NT2/D1 (cell line): ENCODE data around the gene PERCC1.
"Not testable (repeated sequence)": the region's sequence is repeated elsewhere in the genome, so short reads cannot be mapped to it uniquely, and the experiment has no call there.

Experiments
- DNase-seq: peaks from one replicate; pipeline ENCODE4 v3.0.0-alpha.2; 2011; ENCODE audit warnings: low read depth, low spot score
- H3K27me3 ChIP-seq: 2 replicates; pipeline ENCODE4 v1.6.0; 2011; ENCODE audit warnings: mild to moderate bottlenecking; ENCODE audit not compliant: insufficient read length, insufficient read depth
- H3K36me3 ChIP-seq: 2 replicates; pipeline ENCODE4 v1.6.1; 2011; ENCODE audit warnings: mild to moderate bottlenecking, low read length, mixed read lengths; ENCODE audit not compliant: insufficient read depth, insufficient read length
- H3K4me1 ChIP-seq: 2 replicates; pipeline ENCODE4 v1.5.1; 2011; ENCODE audit not compliant: insufficient read depth, insufficient read length
- H3K4me3 ChIP-seq: 2 replicates; pipeline ENCODE4 v1.5.1; 2011; ENCODE audit warnings: low read depth; ENCODE audit not compliant: insufficient read length
- H3K9ac ChIP-seq: 2 replicates; pipeline ENCODE4 v1.6.0; 2011; ENCODE audit warnings: low read depth; ENCODE audit not compliant: insufficient read length
- H3K9me3 ChIP-seq: 2 replicates; pipeline ENCODE4 v1.5.1; 2011; ENCODE audit warnings: mild to moderate bottlenecking, low read length; ENCODE audit not compliant: insufficient read depth
- SUZ12 ChIP-seq: IDR thresholded peaks from 2 replicates; pipeline ENCODE4 v1.6.1; 2011; ENCODE audit not compliant: insufficient read length, insufficient read depth; ENCODE audit errors: extremely low read depth
- YY1 ChIP-seq: IDR thresholded peaks from 2 replicates; pipeline ENCODE4 v1.6.1; 2011; ENCODE audit not compliant: insufficient read length, insufficient read depth
- ZNF274 ChIP-seq: IDR thresholded peaks from 2 replicates; pipeline ENCODE4 v1.6.1; 2011; ENCODE audit warnings: mild to moderate bottlenecking, low read depth, low read length

Gene PERCC1

GRCh38 chr16:1474082-1474795 lies 43.4 kb downstream of the PERCC1 start:
- H3K36me3 ChIP-seq: peaks cover 4% of the 10 kb centered on the region
- H3K4me3 ChIP-seq: peak overlapping the region; percentile 87
- H3K27me3 ChIP-seq: peaks cover 2% of the 10 kb centered on the region
- no peak for DNase-seq
- H3K9me3 ChIP-seq: no peaks in the 10 kb centered on the region
- H3K4me1 ChIP-seq: peaks cover 6% of the 10 kb centered on the region
- H3K9ac ChIP-seq: peak overlapping the region; percentile 95
- TF ChIP-seq ZNF274 (no peak), SUZ12 (no peak), YY1 (no peak)

- Histone ChIP-seq H3K4me3 (peak within 1 kb of the TSS; percentile 87), H3K27me3 (peaks cover 2% of the 10 kb centered on the region), H3K36me3 (peaks cover 4% of the 10 kb centered on the region), H3K4me1 (peaks cover 6% of the 10 kb centered on the region), H3K9me3 (no peaks in the 10 kb centered on the region), H3K9ac (peak within 1 kb of the TSS; percentile 95)
- DNase-seq: peak; percentile 81
- TF ChIP-seq SUZ12 (no peak), YY1 (no peak), ZNF274 (no peak)
These were observed 44.1 kb downstream of the PERCC1 start, which contains the start of gene CLCN7 for GRCh38 chr16:1474796-1475551. CLCN7 (minus strand) TSS chr16:1475028; CDS start chr16:1474974, 54 bp downstream.

- H3K4me1 ChIP-seq: peaks cover 6% of the 10 kb centered on the region
- peak overlapping the region; percentile 95 for H3K9ac ChIP-seq
- peaks cover 2% of the 10 kb centered on the region for H3K27me3 ChIP-seq
- H3K36me3 ChIP-seq: peaks cover 4% of the 10 kb centered on the region
- H3K4me3 ChIP-seq: peak overlapping the region; percentile 87
- TF ChIP-seq SUZ12: no peak
- no peak for TF ChIP-seq ZNF274
- TF ChIP-seq YY1: no peak
- no peak for DNase-seq
- no peaks in the 10 kb centered on the region for H3K9me3 ChIP-seq
These were observed 44.8 kb downstream of the PERCC1 start for GRCh38 chr16:1475552-1476114.

GRCh38 chr16:1477033-1477432 lies 46.2 kb downstream of the PERCC1 start:
- no peaks in the 10 kb centered on the region for H3K4me1 ChIP-seq
- H3K36me3 ChIP-seq: no peaks in the 10 kb centered on the region
- no peak overlapping the region for H3K9ac ChIP-seq

GRCh38 chr16:1478937-1479336 lies 48.1 kb downstream of the PERCC1 start:
- H3K4me3 ChIP-seq, DNase-seq, H3K27me3 ChIP-seq: not testable (repeated sequence)

More at GRCh38 chr16:1477033-1477432, 46.2 kb downstream of the PERCC1 start:
- TF ChIP-seq SUZ12: no peak
- no peak for TF ChIP-seq ZNF274
- no peak for TF ChIP-seq YY1
- H3K27me3 ChIP-seq: peaks cover 6% of the 10 kb centered on the region
- no peaks in the 10 kb centered on the region for H3K9me3 ChIP-seq
- no peak overlapping the region for H3K4me3 ChIP-seq
- DNase-seq: no peak

GRCh38 chr16:1481906-1482835 lies 51.3 kb downstream of the PERCC1 start:
- TF ChIP-seq YY1 (no peak), ZNF274 (no peak), SUZ12 (no peak)
- no peak for DNase-seq
- no peak overlapping the region for H3K9ac ChIP-seq
- H3K4me3 ChIP-seq: no peak overlapping the region
- H3K9me3 ChIP-seq: no peaks in the 10 kb centered on the region
- H3K36me3 ChIP-seq: no peaks in the 10 kb centered on the region
- peaks cover 6% of the 10 kb centered on the region for H3K27me3 ChIP-seq
- H3K4me1 ChIP-seq: no peaks in the 10 kb centered on the region

More at GRCh38 chr16:1478937-1479336, 48.1 kb downstream of the PERCC1 start:
- H3K9ac ChIP-seq, H3K4me1 ChIP-seq, H3K36me3 ChIP-seq, H3K9me3 ChIP-seq: not testable (repeated sequence)
